Astrocyte (in vitro differentiated cells and primary cell): ENCODE data around the gene TPD52L1. TPM values are rescaled to one million over a fixed set of nuclear protein-coding genes. Genes with fewer than 3 reads are reported as not detected.

Source experiments
- DNase-seq: peaks from one replicate; pipeline ENCODE4 v3.0.0-alpha.2; 2010; ENCODE audit warnings: low read depth
- FAIRE-seq: peaks from 2 replicates; lab custom pipeline; 2011; peaks lifted over from hg19 to GRCh38; lab: Jason Lieb, UNC
- H2AFZ ChIP-seq: 2 replicates; pipeline ENCODE4 v1.6.0; 2012; ENCODE audit warnings: low read depth, low read length, inconsistent platforms
- H3K27ac ChIP-seq: 2 replicates; pipeline ENCODE4 v1.5.1; 2011; ENCODE audit warnings: low read depth, low read length, inconsistent platforms
- H3K27me3 ChIP-seq: 2 replicates; pipeline ENCODE4 v1.6.0; 2011; ENCODE audit warnings: low read length, inconsistent platforms; ENCODE audit not compliant: insufficient read depth
- H3K36me3 ChIP-seq: 2 replicates; pipeline ENCODE4 v1.5.1; 2011; ENCODE audit warnings: low read length, inconsistent platforms; ENCODE audit not compliant: insufficient read depth
- H3K4me1 ChIP-seq: 2 replicates; pipeline ENCODE4 v1.5.1; 2011; ENCODE audit warnings: low read length, inconsistent platforms; ENCODE audit not compliant: insufficient read depth
- H3K4me2 ChIP-seq: 2 replicates; pipeline ENCODE4 v1.6.0; 2012; ENCODE audit warnings: low read length, inconsistent platforms
- H3K4me3 ChIP-seq: 2 replicates; pipeline ENCODE4 v1.5.1; 2011; ENCODE audit warnings: low read depth, mild to moderate bottlenecking, low read length, inconsistent platforms; ENCODE audit not compliant: insufficient read depth
- H3K79me2 ChIP-seq: 2 replicates; pipeline ENCODE4 v1.6.0; 2012; ENCODE audit warnings: mild to moderate bottlenecking, low read length, inconsistent platforms; ENCODE audit not compliant: insufficient read depth
- H3K9ac ChIP-seq: 2 replicates; pipeline ENCODE4 v1.6.0; 2012; ENCODE audit warnings: mild to moderate bottlenecking, low read length, inconsistent platforms
- H3K9me3 ChIP-seq: 2 replicates; pipeline ENCODE4 v1.5.1; 2012; ENCODE audit warnings: low read depth, mild to moderate bottlenecking, low read length, inconsistent platforms; ENCODE audit not compliant: insufficient read depth
- H4K20me1 ChIP-seq: 2 replicates; pipeline ENCODE4 v1.6.0; 2012; ENCODE audit warnings: low read length, inconsistent platforms; ENCODE audit not compliant: insufficient read depth
- H3K27ac Mint-ChIP-seq: one replicate; pipeline ENCODE4 v1.8.0; 2021; ENCODE audit warnings: mild to moderate bottlenecking, mixed read lengths; ENCODE audit not compliant: unreplicated experiment
- H3K27me3 Mint-ChIP-seq: one replicate; pipeline ENCODE4 v1.8.0; 2021; ENCODE audit warnings: low read depth, mixed read lengths; ENCODE audit not compliant: unreplicated experiment
- H3K36me3 Mint-ChIP-seq: one replicate; pipeline ENCODE4 v1.8.0; 2021; ENCODE audit warnings: low read depth, mixed read lengths; ENCODE audit not compliant: unreplicated experiment
- H3K4me1 Mint-ChIP-seq: one replicate; pipeline ENCODE4 v1.8.0; 2021; ENCODE audit warnings: low read depth, mixed read lengths; ENCODE audit not compliant: unreplicated experiment
- H3K4me3 Mint-ChIP-seq: one replicate; pipeline ENCODE4 v1.8.0; 2021; ENCODE audit warnings: mild to moderate bottlenecking, moderate library complexity, mixed read lengths; ENCODE audit not compliant: unreplicated experiment
- H3K9me3 Mint-ChIP-seq: one replicate; pipeline ENCODE4 v1.8.0; 2021; ENCODE audit warnings: mild to moderate bottlenecking, mixed read lengths; ENCODE audit not compliant: unreplicated experiment
- CTCF ChIP-seq: IDR thresholded peaks from 2 replicates; pipeline ENCODE4 v1.5.1; 2011; ENCODE audit warnings: low read depth, mild to moderate bottlenecking, inconsistent platforms, low read length, moderate library complexity; ENCODE audit not compliant: insufficient read depth
- EZH2 ChIP-seq: IDR thresholded peaks from 2 replicates; pipeline ENCODE4 v1.6.1; 2012; ENCODE audit warnings: mild to moderate bottlenecking, low read length, inconsistent platforms; ENCODE audit not compliant: insufficient read depth
- total RNA-seq: library from RNA; stranded (reverse); gene quantifications from 2 replicates; pipeline ENCODE4 v1.2.1, GENCODE V29; 2021

Gene TPD52L1
- total RNA-seq, 1 donor from 2014 or later: 32.8 TPM

DNA sequence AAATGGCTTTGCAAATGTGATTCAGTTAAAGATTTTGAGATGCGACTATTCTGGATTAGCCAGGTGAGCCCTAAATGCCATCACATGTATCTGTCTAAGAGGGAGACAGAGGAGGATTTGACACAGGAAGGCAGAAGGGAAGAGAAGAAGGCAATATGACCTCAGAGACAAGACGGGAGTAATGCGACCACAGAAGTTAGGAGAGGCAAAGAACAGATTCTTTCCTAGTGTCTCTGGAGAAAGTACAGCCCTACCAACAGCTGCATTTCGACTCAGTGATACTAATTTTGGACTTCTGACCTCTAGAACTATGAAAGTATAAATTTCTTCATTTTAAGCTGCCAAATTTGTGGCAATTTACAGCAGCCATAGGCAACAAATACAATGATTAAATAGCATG, 24.2 kb upstream of the TPD52L1 start:
- H3K27ac ChIP-seq: no peak overlapping the region
- Mint-ChIP-seq H3K36me3 (peaks cover 7% of the 10 kb centered on the region), H3K27me3 (no peaks in the 10 kb centered on the region), H3K9me3 (peaks cover 6% of the 10 kb centered on the region), H3K4me1 (peaks cover 2% of the 10 kb centered on the region), H3K4me3 (no peak overlapping the region), H3K27ac (no peak overlapping the region)
- H3K4me1 ChIP-seq: no peaks in the 10 kb centered on the region
- H4K20me1 ChIP-seq: no peaks in the 10 kb centered on the region
- no peaks in the 10 kb centered on the region for H3K27me3 ChIP-seq
- H3K4me2 ChIP-seq: no peak overlapping the region
- no peaks in the 10 kb centered on the region for H3K9me3 ChIP-seq
- DNase-seq: no peak
- H3K9ac ChIP-seq: no peak overlapping the region
- H3K4me3 ChIP-seq: no peak overlapping the region
- no peak overlapping the region for H2AFZ ChIP-seq
- TF ChIP-seq CTCF: no peak
- TF ChIP-seq EZH2: no peak
- H3K36me3 ChIP-seq: no peaks in the 10 kb centered on the region
- no peak for FAIRE-seq
- H3K79me2 ChIP-seq: no peaks in the 10 kb centered on the region

- Histone ChIP-seq H4K20me1 (no peaks in the 10 kb centered on the region), H3K36me3 (no peaks in the 10 kb centered on the region), H3K27ac (no peak overlapping the region), H3K27me3 (no peaks in the 10 kb centered on the region), H3K9ac (no peak overlapping the region), H3K4me3 (no peak overlapping the region), H3K9me3 (no peaks in the 10 kb centered on the region), H3K4me1 (no peaks in the 10 kb centered on the region), H3K79me2 (no peaks in the 10 kb centered on the region), H2AFZ (no peak overlapping the region), H3K4me2 (no peak overlapping the region)
- Mint-ChIP-seq H3K4me3 (no peak overlapping the region), H3K27ac (no peak overlapping the region), H3K36me3 (no peaks in the 10 kb centered on the region), H3K27me3 (no peaks in the 10 kb centered on the region), H3K4me1 (no peaks in the 10 kb centered on the region), H3K9me3 (no peaks in the 10 kb centered on the region)
- TF ChIP-seq EZH2: no peak
- no peak for TF ChIP-seq CTCF
- DNase-seq (no peak), FAIRE-seq (no peak)
Observed at GRCh38 chr6:125132058-125132457, 21.5 kb upstream of the TPD52L1 start.

DNA sequence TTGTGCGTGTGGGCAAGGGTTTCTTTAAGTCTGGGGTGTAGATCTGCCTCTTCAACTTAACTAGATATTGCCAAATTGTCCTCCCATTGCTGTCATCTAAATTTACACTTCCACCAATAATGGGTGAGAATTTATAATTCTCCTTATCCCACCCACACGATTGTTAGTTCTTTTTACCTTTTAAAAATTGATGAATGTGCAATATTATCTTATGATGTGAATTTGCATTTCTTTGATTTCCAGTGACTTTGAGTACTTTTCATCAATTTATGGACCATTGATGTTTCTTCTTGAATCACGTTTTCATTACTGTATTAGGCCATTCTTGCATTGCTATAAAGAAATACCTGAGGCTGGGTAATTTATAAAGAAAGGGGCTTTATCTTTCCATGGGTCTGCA, 17.2 kb upstream of the TPD52L1 start:
- TF ChIP-seq CTCF (no peak), EZH2 (no peak)
- H3K27ac ChIP-seq: no peak overlapping the region
- no peak for DNase-seq
- H3K27me3 ChIP-seq: no peaks in the 10 kb centered on the region
- Mint-ChIP-seq H3K36me3 (no peaks in the 10 kb centered on the region), H3K4me1 (peaks cover 4% of the 10 kb centered on the region), H3K9me3 (no peaks in the 10 kb centered on the region), H3K4me3 (no peak overlapping the region), H3K27me3 (no peaks in the 10 kb centered on the region), H3K27ac (no peak overlapping the region)
- no peak overlapping the region for H3K4me3 ChIP-seq
- FAIRE-seq: no peak
- no peaks in the 10 kb centered on the region for H3K36me3 ChIP-seq
- no peaks in the 10 kb centered on the region for H4K20me1 ChIP-seq
- no peaks in the 10 kb centered on the region for H3K9me3 ChIP-seq
- peaks cover 8% of the 10 kb centered on the region for H3K4me1 ChIP-seq
- H3K9ac ChIP-seq: no peak overlapping the region
- H3K79me2 ChIP-seq: no peaks in the 10 kb centered on the region
- H3K4me2 ChIP-seq: no peak overlapping the region
- H2AFZ ChIP-seq: no peak overlapping the region
